GM21526 (cell line): ENCODE measurements around the gene CREB3L4.
A peak's percentile ranks its signal among the peaks of the same experiment; 100 is the strongest.

Experiments used
- ATAC-seq: cut with Tn5 transposase; IDR thresholded peaks from one replicate; pipeline ENCODE4 v1.9.1; 2021; ENCODE audit warnings: moderate library complexity; ENCODE audit not compliant: unreplicated experiment, low FRiP score

Gene CREB3L4

GRCh38 chr1:153936011-153936802 is 31.5 kb upstream of the CREB3L4 start:
- no peak for ATAC-seq

- ATAC-seq = no peak
These were observed 30.4 kb upstream of the CREB3L4 start for GRCh38 chr1:153937331-153937730.

- ATAC-seq = no peak
These were observed 28.7 kb upstream of the CREB3L4 start for GRCh38 chr1:153938996-153939395.

- no peak for ATAC-seq
These were observed 28.2 kb upstream of the CREB3L4 start for GRCh38 chr1:153939476-153939875.

- no peak for ATAC-seq
These were observed 26.9 kb upstream of the CREB3L4 start for GRCh38 chr1:153940756-153941155.

- no peak for ATAC-seq
These were observed 25.6 kb upstream of the CREB3L4 start for GRCh38 chr1:153941826-153942725.

GRCh38 chr1:153942766-153943549 is 24.7 kb upstream of the CREB3L4 start:
- no peak for ATAC-seq

- no peak for ATAC-seq
These were observed 23.5 kb upstream of the CREB3L4 start for GRCh38 chr1:153944005-153944826.

GRCh38 chr1:153944827-153945117 is 22.9 kb upstream of the CREB3L4 start:
- no peak for ATAC-seq

- peak; percentile 27 for ATAC-seq
These were observed 22.4 kb upstream of the CREB3L4 start for GRCh38 chr1:153945131-153945794.

- ATAC-seq = peak; percentile 47
These were observed 21.7 kb upstream of the CREB3L4 start for GRCh38 chr1:153945795-153946621.

GRCh38 chr1:153946622-153947241 is 21.0 kb upstream of the CREB3L4 start, which contains the start of gene DENND4B:
Gene DENND4B, minus strand, starts transcription at chr1:153946718. Its CDS starts 2,344 bp downstream, at chr1:153944374.
- ATAC-seq = peak; percentile 48

GRCh38 chr1:153951183-153951582 is 16.5 kb upstream of the CREB3L4 start:
- ATAC-seq = no peak

GRCh38 chr1:153951801-153952200 is 15.9 kb upstream of the CREB3L4 start:
- no peak for ATAC-seq

GRCh38 chr1:153953859-153954365 is 13.8 kb upstream of the CREB3L4 start:
- no peak for ATAC-seq

GRCh38 chr1:153954826-153955225 is 12.9 kb upstream of the CREB3L4 start:
- no peak for ATAC-seq

- no peak for ATAC-seq
These were observed 10.5 kb upstream of the CREB3L4 start for GRCh38 chr1:153956997-153957715.
